Chondrocyte (in vitro differentiated cells): ENCODE measurements around the gene TIMM29. TPM values are rescaled to one million over a fixed set of nuclear protein-coding genes. Genes with fewer than 3 reads are reported as not detected.
A peak's percentile ranks its signal among the peaks of the same experiment; 100 is the strongest.

Experiments
- DNase-seq: peaks from one replicate; pipeline ENCODE4 v3.0.0; 2021; ENCODE audit warnings: mixed read lengths, low spot score
- H3K27ac Mint-ChIP-seq: one replicate; pipeline ENCODE4 v1.8.0; 2021; ENCODE audit warnings: mild to moderate bottlenecking, moderate library complexity, mixed read lengths; ENCODE audit not compliant: unreplicated experiment
- H3K27me3 Mint-ChIP-seq: 2 replicates; pipeline ENCODE4 v1.8.0; 2021; ENCODE audit warnings: low read depth, mixed read lengths
- H3K36me3 Mint-ChIP-seq: 2 replicates; pipeline ENCODE4 v1.8.0; 2021; ENCODE audit warnings: low read depth, mixed read lengths
- H3K4me1 Mint-ChIP-seq: 2 replicates; pipeline ENCODE4 v1.8.0; 2021; ENCODE audit warnings: low read depth, mild to moderate bottlenecking, mixed read lengths
- H3K4me3 Mint-ChIP-seq: one replicate; pipeline ENCODE4 v1.8.0; 2021; ENCODE audit warnings: mild to moderate bottlenecking, moderate library complexity, mixed read lengths; ENCODE audit not compliant: unreplicated experiment
- H3K9me3 Mint-ChIP-seq: 2 replicates; pipeline ENCODE4 v1.8.0; 2021; ENCODE audit warnings: low read depth, mixed read lengths
- CTCF ChIP-seq: fragments of 200-600 bp; sonication (generic); IDR thresholded peaks from 2 replicates; pipeline ENCODE4 v1.5.0; 2021; ENCODE audit warnings: antibody characterized with exemption, mild to moderate bottlenecking, moderate library complexity
- total RNA-seq: library from RNA; stranded (reverse); gene quantifications from 3 replicates; pipeline ENCODE4 v1.2.1, GENCODE V29; 2021

TIMM29 gene
- total RNA-seq, 1 donor from 2014 or later = 24.2 TPM

- Mint-ChIP-seq H3K27me3 (no peaks in the 10 kb centered on the region), H3K9me3 (no peaks in the 10 kb centered on the region), H3K4me1 (peaks cover 41% of the 10 kb centered on the region), H3K4me3 (no peak overlapping the region), H3K27ac (peak overlapping the region; percentile 66), H3K36me3 (no peaks in the 10 kb centered on the region)
- no peak for DNase-seq
- no peak for TF ChIP-seq CTCF
Observed at GRCh38 chr19:10896851-10897526, 31.6 kb upstream of the TIMM29 start.

GRCh38 chr19:10898633-10899032, 30.0 kb upstream of the TIMM29 start:
- Mint-ChIP-seq H3K36me3 (no peaks in the 10 kb centered on the region), H3K4me3 (no peak overlapping the region), H3K9me3 (peaks cover 5% of the 10 kb centered on the region), H3K27ac (no peak overlapping the region), H3K27me3 (no peaks in the 10 kb centered on the region), H3K4me1 (peaks cover 36% of the 10 kb centered on the region)
- no peak for TF ChIP-seq CTCF
- no peak for DNase-seq

GRCh38 chr19:10899151-10899653, 29.4 kb upstream of the TIMM29 start:
- Mint-ChIP-seq H3K9me3 (peaks cover 5% of the 10 kb centered on the region), H3K4me1 (peaks cover 34% of the 10 kb centered on the region), H3K27ac (no peak overlapping the region), H3K27me3 (no peaks in the 10 kb centered on the region), H3K4me3 (no peak overlapping the region), H3K36me3 (peaks cover 2% of the 10 kb centered on the region)
- DNase-seq = no peak
- TF ChIP-seq CTCF = no peak

- no peak overlapping the region for H3K4me3 Mint-ChIP-seq
- H3K4me1 Mint-ChIP-seq = peaks cover 3% of the 10 kb centered on the region
- no peak for TF ChIP-seq CTCF
- DNase-seq = no peak
- H3K36me3 Mint-ChIP-seq = peaks cover 12% of the 10 kb centered on the region
- no peak overlapping the region for H3K27ac Mint-ChIP-seq
- H3K9me3 Mint-ChIP-seq = peaks cover 3% of the 10 kb centered on the region
- no peaks in the 10 kb centered on the region for H3K27me3 Mint-ChIP-seq
Observed at GRCh38 chr19:10907925-10908324, 20.7 kb upstream of the TIMM29 start.

- no peak for TF ChIP-seq CTCF
- H3K27ac Mint-ChIP-seq = no peak overlapping the region
- H3K4me3 Mint-ChIP-seq = no peak overlapping the region
- H3K36me3 Mint-ChIP-seq = peaks cover 12% of the 10 kb centered on the region
- no peaks in the 10 kb centered on the region for H3K9me3 Mint-ChIP-seq
- peaks cover 3% of the 10 kb centered on the region for H3K4me1 Mint-ChIP-seq
- DNase-seq = no peak
- H3K27me3 Mint-ChIP-seq = no peaks in the 10 kb centered on the region
Observed at GRCh38 chr19:10908380-10908960, 20.1 kb upstream of the TIMM29 start.
